HEK293 (cell line): ENCODE measurements around the gene RNF144B.

Experiments used
- KLF9 ChIP-seq: fragments of 450-650 bp; formaldehyde crosslinking; IDR thresholded peaks from 2 replicates; pipeline ENCODE4 v1.5.1; 2016; ENCODE audit warnings: missing biosample characterization, missing genetic modification characterization, low read depth
- PRDM1 ChIP-seq: fragments of 450-650 bp; formaldehyde crosslinking; IDR thresholded peaks from 2 replicates; pipeline ENCODE4; 2016; ENCODE audit warnings: missing biosample characterization, missing genetic modification characterization
- TF ChIP-seq, protein P1 (sequence below): fragments of 450-650 bp; formaldehyde crosslinking; IDR thresholded peaks from 2 replicates; pipeline ENCODE4 v1.5.1; 2016; ENCODE audit warnings: missing biosample characterization, missing genetic modification characterization, low read depth

DNA sequence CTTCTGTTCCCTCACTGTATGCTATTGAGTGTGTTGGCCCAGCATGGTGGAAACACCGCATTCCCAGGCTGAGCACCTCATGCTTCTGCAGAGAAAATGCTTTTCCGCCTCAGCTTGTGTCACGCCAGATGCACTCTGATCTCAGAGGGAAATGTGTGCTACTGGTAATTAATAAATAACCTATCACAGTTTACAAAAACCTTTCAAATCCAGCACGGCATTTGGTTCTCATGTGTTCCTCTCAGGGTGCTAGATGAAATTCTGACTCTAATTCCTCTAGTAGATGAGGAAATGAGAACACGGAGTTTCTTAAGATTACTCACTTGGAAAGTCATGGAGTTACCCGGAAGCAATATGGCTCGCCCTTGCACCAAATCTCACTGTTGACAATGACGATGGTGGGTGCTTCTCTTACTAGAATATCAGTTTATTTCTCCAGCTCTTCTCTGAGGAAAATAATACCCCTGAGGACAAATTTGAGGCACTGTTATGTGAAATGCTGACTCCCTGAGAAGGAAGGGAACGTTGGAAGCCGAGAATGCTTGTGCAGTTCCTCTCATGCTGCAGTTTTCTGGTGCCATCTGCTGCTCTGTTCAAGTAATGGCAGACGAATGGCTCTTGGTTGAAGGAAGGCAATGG, 116.6 kb downstream of the RNF144B start:
- TF ChIP-seq, protein P1, sequence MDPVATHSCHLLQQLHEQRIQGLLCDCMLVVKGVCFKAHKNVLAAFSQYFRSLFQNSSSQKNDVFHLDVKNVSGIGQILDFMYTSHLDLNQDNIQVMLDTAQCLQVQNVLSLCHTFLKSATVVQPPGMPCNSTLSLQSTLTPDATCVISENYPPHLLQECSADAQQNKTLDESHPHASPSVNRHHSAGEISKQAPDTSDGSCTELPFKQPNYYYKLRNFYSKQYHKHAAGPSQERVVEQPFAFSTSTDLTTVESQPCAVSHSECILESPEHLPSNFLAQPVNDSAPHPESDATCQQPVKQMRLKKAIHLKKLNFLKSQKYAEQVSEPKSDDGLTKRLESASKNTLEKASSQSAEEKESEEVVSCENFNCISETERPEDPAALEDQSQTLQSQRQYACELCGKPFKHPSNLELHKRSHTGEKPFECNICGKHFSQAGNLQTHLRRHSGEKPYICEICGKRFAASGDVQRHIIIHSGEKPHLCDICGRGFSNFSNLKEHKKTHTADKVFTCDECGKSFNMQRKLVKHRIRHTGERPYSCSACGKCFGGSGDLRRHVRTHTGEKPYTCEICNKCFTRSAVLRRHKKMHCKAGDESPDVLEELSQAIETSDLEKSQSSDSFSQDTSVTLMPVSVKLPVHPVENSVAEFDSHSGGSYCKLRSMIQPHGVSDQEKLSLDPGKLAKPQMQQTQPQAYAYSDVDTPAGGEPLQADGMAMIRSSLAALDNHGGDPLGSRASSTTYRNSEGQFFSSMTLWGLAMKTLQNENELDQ (tag by site-specific recombination): no peak
- TF ChIP-seq KLF9 (tag by site-specific recombination) (no peak), PRDM1 (no peak)
